Lower lobe of right lung (tissue), 2 donors: ENCODE measurements around the gene ZCCHC14. TPM values are rescaled to one million over a fixed set of nuclear protein-coding genes. Genes with fewer than 3 reads are reported as not detected.
A peak's percentile ranks its signal among the peaks of the same experiment; 100 is the strongest.

Experiments
- ATAC-seq, 2 donors: fragments of 200-7000 bp; cut with Tn5 transposase; one replicate each; pipeline ENCODE4 v1.9.1; 2020 to 2022; ENCODE audit warnings: mild to moderate bottlenecking in 2 of 2, moderate library complexity in 2 of 2
- DNase-seq: peaks from one replicate; pipeline ENCODE4 v3.0.0-alpha.2; 2020
- H3K27ac ChIP-seq: fragments of 200-600 bp; one replicate; pipeline ENCODE4 v1.8.0; 2022
- H3K27me3 ChIP-seq: fragments of 200-600 bp; one replicate; pipeline ENCODE4 v1.8.0; 2022; ENCODE audit warnings: low read depth
- H3K36me3 ChIP-seq: fragments of 200-600 bp; one replicate; pipeline ENCODE4 v1.8.0; 2022; ENCODE audit warnings: mild to moderate bottlenecking
- H3K4me1 ChIP-seq: fragments of 200-600 bp; one replicate; pipeline ENCODE4 v1.8.0; 2022
- H3K4me3 ChIP-seq: fragments of 200-600 bp; one replicate; pipeline ENCODE4 v1.8.0; 2022; ENCODE audit warnings: mild to moderate bottlenecking
- H3K9me3 ChIP-seq: fragments of 200-600 bp; one replicate; pipeline ENCODE4 v1.8.0; 2022
- intact Hi-C: fragments of 100-400 bp; cut with DNase I; formaldehyde crosslinking; loops from one replicate; pipeline ENCODE4 v1.11.0; 2022
- total RNA-seq: library from RNA; stranded (reverse); fragmentation: NEBNext Ultra II Directional; extraction: Animal tissue kit (Norgen Biotek cat#: 25700); gene quantifications from one replicate; pipeline ENCODE4 v1.2.1, GENCODE V29; 2021
- TF ChIP-seq, protein P1 (sequence below): fragments of 200-600 bp; IDR thresholded peaks from one replicate; pipeline ENCODE4 v1.8.0; 2022; ENCODE audit warnings: antibody characterized with exemption, mild to moderate bottlenecking
- donor health status: DM: no; HTN: yes; CAD: no; lungs with severe emphysema.

ZCCHC14 gene
- total RNA-seq, 1 donor from 2014 or later, result 23.9 TPM

GRCh38 chr16:87474017-87474416, 18.8 kb downstream of the ZCCHC14 start:
- intact Hi-C loops, result no loop called here
- ATAC-seq, result no peak
- Histone ChIP-seq H3K27me3 (no peaks in the 10 kb centered on the region), H3K9me3 (no peaks in the 10 kb centered on the region), H3K4me1 (peaks cover 45% of the 10 kb centered on the region), H3K36me3 (peaks cover 9% of the 10 kb centered on the region), H3K4me3 (no peak overlapping the region), H3K27ac (no peak overlapping the region)
- TF ChIP-seq, protein P1, sequence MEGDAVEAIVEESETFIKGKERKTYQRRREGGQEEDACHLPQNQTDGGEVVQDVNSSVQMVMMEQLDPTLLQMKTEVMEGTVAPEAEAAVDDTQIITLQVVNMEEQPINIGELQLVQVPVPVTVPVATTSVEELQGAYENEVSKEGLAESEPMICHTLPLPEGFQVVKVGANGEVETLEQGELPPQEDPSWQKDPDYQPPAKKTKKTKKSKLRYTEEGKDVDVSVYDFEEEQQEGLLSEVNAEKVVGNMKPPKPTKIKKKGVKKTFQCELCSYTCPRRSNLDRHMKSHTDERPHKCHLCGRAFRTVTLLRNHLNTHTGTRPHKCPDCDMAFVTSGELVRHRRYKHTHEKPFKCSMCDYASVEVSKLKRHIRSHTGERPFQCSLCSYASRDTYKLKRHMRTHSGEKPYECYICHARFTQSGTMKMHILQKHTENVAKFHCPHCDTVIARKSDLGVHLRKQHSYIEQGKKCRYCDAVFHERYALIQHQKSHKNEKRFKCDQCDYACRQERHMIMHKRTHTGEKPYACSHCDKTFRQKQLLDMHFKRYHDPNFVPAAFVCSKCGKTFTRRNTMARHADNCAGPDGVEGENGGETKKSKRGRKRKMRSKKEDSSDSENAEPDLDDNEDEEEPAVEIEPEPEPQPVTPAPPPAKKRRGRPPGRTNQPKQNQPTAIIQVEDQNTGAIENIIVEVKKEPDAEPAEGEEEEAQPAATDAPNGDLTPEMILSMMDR, result no peak
- DNase-seq, result no peak

DNA sequence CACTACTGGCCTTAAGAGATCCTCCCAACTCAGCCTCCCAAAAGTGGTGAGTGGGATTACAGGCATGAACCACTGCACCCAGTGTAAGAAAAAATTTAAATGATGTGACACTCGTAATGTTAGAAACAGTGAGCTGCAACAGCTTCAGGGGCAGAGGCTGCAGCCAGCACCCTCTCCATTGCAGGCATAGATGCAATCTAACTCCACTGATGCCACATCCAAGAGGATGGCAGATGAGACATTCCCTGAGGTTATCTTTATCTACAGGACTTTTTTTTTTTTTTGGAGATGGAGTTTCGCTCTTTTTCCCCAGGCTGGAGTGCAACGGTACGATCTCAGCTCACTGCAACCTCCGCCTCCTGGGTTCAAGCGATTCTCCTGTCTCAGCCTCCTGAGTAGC, 19.9 kb downstream of the ZCCHC14 start:
- TF ChIP-seq, protein P1, result no peak
- ATAC-seq, result no peak
- Histone ChIP-seq H3K27me3 (no peaks in the 10 kb centered on the region), H3K27ac (no peak overlapping the region), H3K4me3 (no peak overlapping the region), H3K4me1 (peaks cover 52% of the 10 kb centered on the region), H3K9me3 (no peaks in the 10 kb centered on the region), H3K36me3 (peaks cover 9% of the 10 kb centered on the region)
- DNase-seq, result no peak
- intact Hi-C loops, result no loop called here

- ATAC-seq (no peak), DNase-seq (no peak)
- intact Hi-C loops, result no loop called here
- H3K36me3 ChIP-seq, result peaks cover 9% of the 10 kb centered on the region
- no peaks in the 10 kb centered on the region for H3K9me3 ChIP-seq
- no peak overlapping the region for H3K27ac ChIP-seq
- H3K27me3 ChIP-seq, result no peaks in the 10 kb centered on the region
- no peak overlapping the region for H3K4me3 ChIP-seq
- TF ChIP-seq, protein P1, result no peak
- H3K4me1 ChIP-seq, result peaks cover 52% of the 10 kb centered on the region
Observed at GRCh38 chr16:87472142-87472778, 20.6 kb downstream of the ZCCHC14 start.

DNA sequence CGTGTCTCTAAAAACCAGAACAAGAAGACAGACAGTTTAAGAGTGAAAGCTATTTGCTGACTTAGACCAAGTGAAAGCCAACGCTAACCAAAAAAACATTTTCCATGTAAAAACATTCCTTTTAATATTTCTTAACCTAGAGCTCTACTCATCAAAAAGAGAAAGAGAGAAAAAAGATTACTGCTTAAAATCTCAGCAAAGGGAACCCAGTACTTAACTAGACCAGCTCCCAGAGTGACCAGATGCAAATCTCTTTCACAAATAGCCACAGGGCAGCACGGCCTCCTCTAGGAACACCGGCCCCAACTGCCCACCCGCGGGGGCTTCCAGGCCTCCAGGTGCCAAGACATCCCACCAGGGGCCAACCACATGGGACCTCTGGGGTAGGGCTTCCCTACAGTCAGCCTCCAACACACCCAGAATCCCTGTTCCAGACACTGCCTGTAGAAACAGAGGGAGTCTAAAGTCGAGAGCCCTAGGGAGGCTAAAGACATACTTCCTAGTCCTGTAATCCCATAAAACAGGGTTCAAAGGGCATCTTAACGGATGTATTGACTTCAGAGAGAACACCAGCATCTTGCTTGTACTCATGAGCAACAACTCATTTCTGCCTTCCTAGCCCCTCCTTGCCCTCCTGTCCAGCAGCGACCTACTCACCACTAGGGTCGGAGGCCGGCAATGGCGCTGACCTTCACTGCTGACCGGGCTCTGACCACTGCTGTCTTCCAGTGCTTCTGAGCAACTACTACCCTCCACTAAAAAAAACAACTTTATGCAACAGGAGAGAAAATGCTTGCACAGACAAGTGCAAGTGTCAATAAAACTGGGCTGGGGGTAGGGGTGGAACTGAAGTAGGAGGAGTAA, 21.3 kb downstream of the ZCCHC14 start:
- DNase-seq (no peak), ATAC-seq (no peak)
- H3K9me3 ChIP-seq, result no peaks in the 10 kb centered on the region
- peaks cover 9% of the 10 kb centered on the region for H3K36me3 ChIP-seq
- intact Hi-C loops, result no loop called here
- no peak overlapping the region for H3K4me3 ChIP-seq
- peaks cover 56% of the 10 kb centered on the region for H3K4me1 ChIP-seq
- H3K27ac ChIP-seq, result peak overlapping the region; percentile 64
- TF ChIP-seq, protein P1, result no peak
- H3K27me3 ChIP-seq, result no peaks in the 10 kb centered on the region

GRCh38 chr16:87470332-87470731, 22.5 kb downstream of the ZCCHC14 start:
- no peak overlapping the region for H3K27ac ChIP-seq
- no peak for ATAC-seq
- H3K9me3 ChIP-seq, result no peaks in the 10 kb centered on the region
- DNase-seq, result no peak
- H3K4me1 ChIP-seq, result peaks cover 58% of the 10 kb centered on the region
- H3K4me3 ChIP-seq, result no peak overlapping the region
- TF ChIP-seq, protein P1, result no peak
- H3K36me3 ChIP-seq, result peaks cover 9% of the 10 kb centered on the region
- no peaks in the 10 kb centered on the region for H3K27me3 ChIP-seq
- intact Hi-C loops, result no loop called here
